NCI-H1436 (cell line): ENCODE data around the gene OTUB1.
"Not testable (repeated sequence)": the region's sequence is repeated elsewhere in the genome, so short reads cannot be mapped to it uniquely, and the experiment has no call there.

Experiments
- DNase-seq: peaks from one replicate; lab custom pipeline; 2025; lab: John Stamatoyannopoulos, UW

OTUB1 gene

DNA sequence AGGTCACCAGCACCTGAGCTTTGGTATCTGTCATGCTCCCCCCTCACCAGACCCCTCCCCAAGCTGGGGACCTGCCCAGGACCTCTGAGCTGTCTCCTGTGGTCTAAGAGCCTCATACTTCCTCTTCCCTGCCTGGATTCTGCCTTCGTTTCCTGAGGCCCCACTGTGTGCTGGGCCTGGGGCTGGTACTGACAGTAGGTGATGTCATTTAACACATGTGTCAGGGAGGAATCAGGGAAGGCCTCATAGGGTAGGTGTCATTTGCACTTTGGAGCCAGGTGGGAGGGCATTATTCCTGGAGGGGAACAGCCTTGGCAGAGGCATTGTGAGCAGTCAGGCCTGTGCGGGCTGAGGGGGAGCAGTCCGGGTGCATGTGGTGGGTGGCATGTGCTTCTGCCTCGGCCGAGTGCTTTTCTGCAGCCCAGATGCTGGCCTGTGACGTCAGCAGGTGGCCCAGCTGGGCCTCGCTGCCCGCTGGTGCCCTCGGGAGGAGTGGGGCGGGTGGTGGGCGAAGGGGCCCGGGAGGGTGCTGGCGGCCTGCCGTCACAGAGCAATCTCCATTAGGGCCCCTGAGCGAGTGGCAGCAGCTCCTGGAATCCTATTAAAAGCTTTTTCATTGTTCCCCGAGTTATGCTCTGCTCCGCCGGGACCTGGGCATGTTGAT, 58.6 kb downstream of the OTUB1 start:
- peak; percentile 19 for DNase-seq

- DNase-seq, result no peak
These were observed 59.5 kb downstream of the OTUB1 start for GRCh38 chr11:64045700-64046099.

DNA sequence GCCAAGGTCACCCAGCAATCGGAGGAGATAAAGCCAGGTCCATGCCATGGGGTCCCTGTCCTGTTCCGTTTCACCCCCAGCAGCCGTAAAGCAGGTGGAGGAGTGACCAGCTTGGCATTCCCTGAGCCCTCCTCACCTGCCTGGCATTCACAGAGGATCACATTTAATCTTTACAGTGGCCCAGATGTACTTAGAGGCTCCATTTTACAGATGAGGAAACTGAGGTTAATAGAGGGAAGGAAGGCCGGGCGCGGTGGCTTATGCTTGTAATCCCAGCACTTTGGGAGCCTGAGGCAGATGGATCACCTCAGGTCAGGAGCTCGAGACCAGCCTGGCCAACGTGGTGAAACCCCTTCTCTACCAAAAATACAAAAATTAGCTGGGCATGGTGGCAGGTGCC, 61.1 kb downstream of the OTUB1 start:
- DNase-seq, result not testable (repeated sequence)
